ENCODE results near the gene MKS1.

DNA sequence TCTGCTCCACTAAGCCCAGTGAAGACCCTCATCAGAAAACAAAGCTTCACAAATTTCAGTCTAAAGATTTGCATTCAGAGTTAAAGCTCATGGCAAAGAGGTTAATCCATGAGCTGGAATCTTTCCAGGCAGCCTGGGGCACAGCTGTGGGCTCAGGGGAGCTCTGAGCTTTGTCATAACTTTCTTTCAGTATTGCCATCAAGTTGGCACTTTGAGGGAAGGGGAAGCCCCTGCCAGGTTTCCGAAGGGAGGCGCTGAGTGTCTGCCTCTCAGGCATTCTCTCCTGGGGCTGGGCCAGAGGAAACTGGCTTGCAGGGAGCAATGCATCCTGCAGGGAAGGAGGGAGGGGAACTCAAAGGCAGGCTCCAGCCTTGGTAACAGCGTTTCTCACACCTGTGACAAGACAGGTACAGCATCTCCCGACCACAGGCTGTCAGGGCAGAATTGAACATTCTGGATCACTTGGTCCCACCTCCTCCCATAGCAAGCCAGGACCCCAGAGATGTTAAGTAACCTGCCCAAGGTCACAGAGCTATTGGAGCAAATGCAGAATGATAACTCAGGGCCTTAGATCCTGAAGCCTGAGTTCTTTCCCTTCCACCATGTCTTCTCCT is 23.2 kb upstream of the MKS1 start:
- no peak for TF ChIP-seq EZH2 (IDR thresholded peaks at IDR 0.05; ENCODE audit: borderline replicate concordance)
- TF ChIP-seq, protein P1, sequence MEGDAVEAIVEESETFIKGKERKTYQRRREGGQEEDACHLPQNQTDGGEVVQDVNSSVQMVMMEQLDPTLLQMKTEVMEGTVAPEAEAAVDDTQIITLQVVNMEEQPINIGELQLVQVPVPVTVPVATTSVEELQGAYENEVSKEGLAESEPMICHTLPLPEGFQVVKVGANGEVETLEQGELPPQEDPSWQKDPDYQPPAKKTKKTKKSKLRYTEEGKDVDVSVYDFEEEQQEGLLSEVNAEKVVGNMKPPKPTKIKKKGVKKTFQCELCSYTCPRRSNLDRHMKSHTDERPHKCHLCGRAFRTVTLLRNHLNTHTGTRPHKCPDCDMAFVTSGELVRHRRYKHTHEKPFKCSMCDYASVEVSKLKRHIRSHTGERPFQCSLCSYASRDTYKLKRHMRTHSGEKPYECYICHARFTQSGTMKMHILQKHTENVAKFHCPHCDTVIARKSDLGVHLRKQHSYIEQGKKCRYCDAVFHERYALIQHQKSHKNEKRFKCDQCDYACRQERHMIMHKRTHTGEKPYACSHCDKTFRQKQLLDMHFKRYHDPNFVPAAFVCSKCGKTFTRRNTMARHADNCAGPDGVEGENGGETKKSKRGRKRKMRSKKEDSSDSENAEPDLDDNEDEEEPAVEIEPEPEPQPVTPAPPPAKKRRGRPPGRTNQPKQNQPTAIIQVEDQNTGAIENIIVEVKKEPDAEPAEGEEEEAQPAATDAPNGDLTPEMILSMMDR (IDR thresholded peaks at IDR 0.05; ENCODE audit: poor library complexity) = no peak
